Activated CD4-positive, alpha-beta T cell treated with anti-CD3 and anti-CD28 coated beads, Interleukin-2, amount 50 U/mL, for 1 hour (primary cell): ENCODE measurements around the gene TSPAN3.
A peak's percentile ranks its signal among the peaks of the same experiment; 100 is the strongest.

Experiments
- DNase-seq: peaks from one replicate; pipeline ENCODE4 v3.0.0-alpha.2; 2020

TSPAN3 gene

DNA sequence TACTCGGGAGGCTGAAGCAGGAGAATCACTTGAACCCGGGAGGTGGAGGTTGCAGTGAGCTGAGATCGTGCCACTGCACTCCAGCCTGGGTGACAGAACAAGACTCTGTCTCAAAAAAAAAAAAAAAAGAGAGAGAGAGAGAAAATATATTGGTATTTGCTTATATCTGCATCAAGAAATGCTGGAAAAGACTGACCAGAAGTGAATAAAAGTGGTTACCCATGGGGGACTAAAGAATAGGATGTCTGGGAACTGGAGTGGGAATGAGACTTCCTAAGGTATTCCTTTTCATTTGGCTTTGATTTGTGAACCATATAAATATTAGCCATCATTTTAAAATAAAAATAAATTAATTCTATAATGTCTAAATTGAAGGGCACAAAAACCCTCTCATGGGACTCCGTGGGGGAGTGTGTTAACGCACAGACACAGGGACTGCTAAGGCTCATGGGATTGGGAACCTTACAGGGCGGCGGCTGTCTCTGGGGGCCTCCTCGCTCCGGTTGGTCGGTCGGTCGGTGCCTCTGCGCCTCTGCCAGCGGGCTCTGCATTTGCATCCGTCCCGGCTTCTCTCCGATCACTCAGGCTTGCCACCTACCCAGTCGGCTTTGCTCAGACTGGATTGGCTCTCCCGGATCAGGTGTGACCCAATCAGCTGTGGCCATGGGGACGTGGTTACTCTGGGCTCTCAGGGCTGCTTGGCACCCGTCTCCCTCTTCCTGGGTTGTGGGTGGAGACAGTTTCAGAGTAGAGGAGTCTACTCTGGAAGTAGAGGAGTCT is 12.7 kb upstream of the TSPAN3 start:
- DNase-seq = peak; percentile 47

DNA sequence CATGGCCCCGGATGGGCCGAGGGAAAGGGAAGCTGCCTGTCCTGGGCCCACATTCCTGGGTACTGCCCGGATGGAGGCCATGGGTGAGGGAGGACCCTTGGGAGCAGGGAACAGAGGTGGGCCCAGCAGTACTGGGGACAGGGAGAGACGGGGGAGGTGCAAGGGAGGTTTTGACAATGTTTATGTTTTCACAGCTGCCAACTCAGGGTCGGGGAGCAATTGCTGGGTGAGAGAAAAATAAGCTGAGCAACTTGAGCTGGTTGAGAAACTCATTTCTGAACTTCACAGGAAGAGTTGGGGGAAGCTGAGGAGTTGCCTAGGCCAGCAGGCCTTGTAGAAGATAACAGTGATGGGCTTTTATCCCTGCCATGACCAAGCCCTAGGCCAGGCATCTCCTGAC is 11.1 kb upstream of the TSPAN3 start:
- DNase-seq = no peak

DNA sequence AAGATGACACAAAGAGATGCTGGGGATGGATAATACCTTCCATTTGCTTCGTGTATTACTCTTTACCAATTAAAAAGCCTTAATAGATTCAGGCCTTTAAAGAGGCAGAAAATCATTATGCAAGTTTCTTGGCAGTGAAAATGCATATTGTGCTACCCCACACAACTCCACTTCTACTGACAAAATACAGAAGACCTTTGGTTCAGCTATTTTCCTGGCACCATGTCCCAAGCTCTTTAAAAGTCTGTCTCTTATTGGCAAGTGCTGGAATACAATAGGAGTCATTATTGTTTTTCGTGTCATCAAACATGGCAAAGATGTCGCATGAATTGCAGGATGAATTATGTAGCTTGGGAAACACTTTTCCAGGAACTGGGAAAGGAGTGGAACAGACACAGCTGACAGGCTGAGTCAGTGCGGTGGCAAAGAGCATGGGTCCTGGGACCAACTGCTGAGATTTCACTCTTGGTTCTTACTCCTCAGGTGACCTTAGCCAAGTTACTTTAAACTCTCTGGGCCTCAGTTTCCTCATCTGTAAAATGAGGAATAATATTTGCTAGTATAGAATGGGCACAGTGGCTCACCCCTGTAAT is 5.5 kb upstream of the TSPAN3 start:
- no peak for DNase-seq

DNA sequence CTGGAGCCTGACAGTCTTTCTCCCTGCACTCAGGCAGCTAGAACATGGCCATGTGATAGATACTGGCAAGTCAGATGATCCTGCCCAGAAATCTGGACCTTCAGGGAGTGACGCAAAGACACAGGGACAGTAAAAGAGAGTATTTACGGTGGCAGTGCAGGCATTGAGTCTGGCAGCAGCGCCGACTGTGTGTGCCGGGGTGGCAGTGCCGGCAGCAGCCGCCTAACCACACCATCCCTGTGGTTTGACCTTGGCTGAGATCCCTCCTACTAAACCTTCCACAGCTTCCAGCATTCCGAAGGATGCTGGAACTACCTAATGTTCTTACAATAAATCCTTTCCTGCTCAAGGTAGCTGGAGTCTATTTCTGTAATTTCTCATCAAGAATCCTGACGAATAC is 4.6 kb upstream of the TSPAN3 start:
- DNase-seq = no peak

GRCh38 chr15:77074350-77074749 is 3.4 kb upstream of the TSPAN3 start:
- no peak for DNase-seq

GRCh38 chr15:77071305-77072223 is 655 bp upstream of the TSPAN3 start:
- DNase-seq = no peak

DNA sequence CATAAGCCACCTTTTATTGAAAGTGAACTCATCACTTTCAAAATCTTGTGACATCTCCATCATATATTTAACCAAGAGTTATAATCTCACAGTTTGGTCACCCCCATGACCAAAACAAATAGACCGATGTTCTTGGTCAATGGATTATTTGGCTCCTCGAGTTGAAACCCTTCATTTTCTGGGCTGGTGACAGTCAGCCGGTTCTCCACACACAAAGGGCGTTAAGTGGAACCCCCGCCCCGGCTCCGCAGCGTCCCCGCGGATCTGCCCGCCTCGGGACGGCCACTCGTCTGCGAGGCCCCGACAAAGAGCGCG is 772 bp downstream of the TSPAN3 start:
- DNase-seq = no peak

DNA sequence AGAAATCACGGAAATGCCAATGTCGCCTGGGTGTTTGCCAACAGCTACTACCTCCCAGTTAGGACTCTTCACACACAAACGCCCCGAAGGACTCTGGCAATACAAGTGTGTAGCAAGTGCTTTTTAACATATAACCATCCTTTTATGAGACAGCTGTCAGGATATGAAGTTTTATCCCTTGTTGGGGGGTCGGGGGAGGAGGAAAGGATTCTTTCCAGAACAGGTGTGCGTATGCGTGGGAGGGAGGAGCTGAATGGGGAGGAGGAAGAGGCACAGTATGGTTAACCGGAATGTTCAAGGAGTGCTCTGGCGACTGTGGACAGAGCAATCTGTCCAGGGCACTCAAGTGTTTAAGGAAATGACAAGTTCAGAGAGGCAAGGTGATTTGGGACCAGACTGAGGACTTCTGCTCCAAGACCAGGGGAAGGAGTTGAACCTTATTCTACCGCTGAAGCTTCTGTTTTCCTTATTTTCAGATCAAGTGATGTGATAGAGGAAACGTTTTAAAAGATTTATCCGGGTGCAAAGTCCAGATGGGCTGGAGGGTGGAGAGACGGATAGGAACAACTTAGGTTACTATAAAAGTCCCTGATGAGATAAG is 1.3 kb downstream of the TSPAN3 start:
- no peak for DNase-seq

GRCh38 chr15:77068633-77069032 is 2.3 kb downstream of the TSPAN3 start:
- DNase-seq = no peak

DNA sequence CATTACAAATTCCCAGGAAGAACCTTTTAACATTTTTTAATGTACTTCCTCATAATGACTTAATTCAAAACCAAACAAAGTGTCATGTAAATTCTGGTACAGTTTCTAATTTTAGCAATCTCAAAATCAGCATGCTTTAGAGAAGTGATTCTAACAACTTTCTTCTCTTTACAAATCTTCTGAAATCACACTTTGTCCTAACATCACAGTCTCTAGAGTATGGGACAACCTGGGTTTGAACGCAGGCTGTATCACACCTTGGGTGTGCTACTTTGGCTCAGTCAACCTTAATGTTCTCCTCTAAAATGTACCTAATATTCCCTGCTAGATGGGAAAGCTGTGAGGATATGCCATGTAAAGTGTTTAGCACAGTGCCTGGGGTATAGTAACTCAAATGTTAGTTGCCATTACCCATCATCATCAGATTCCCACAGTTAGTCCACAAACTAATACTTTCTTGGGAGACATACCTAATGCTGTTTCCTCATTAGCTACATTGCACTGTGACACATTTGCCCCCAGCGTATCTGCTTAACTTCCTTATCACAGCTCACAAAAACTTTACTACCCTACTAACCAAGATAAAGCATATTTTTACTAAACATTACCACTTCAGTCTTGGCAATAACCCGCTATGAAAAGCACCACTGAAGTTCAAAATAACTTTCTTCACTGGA is 3.1 kb downstream of the TSPAN3 start:
- no peak for DNase-seq

- DNase-seq = no peak
These were observed 3.8 kb downstream of the TSPAN3 start for GRCh38 chr15:77066971-77067690.

DNA sequence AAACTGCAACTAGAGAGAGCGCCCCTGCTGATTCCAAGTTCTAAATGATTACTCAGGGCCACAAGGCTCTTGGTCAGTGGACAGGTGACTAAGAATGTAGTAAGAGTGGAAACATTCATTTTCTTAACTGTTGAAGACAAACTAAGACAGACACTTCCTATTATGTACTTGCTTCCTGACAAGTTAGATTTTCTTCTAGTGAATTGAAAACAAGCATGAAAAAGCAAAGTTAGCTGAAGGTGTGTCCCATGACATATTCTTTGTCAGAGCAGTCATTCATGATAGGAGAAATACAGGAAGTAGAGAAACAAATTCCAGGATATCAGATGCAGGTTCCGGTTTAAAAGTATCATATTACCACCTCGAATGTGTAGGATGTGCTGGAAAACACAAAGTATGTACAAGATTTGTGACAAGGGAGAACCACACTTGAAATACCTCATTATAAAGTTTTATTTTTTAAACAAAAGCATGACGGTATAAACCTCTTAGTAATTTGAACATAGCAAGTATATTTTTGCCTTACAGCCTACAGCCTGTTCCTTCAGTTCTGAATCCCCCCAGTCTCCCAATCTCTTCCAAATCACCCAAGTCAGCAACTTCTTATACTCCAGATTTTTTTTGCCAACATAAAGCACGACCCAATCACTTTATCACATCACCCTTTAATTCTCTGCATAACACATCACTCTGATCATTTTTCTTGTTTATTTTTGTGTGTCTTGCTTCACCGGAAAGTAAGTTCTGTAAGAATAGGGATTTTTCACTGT is 6.2 kb downstream of the TSPAN3 start:
- DNase-seq = no peak

DNA sequence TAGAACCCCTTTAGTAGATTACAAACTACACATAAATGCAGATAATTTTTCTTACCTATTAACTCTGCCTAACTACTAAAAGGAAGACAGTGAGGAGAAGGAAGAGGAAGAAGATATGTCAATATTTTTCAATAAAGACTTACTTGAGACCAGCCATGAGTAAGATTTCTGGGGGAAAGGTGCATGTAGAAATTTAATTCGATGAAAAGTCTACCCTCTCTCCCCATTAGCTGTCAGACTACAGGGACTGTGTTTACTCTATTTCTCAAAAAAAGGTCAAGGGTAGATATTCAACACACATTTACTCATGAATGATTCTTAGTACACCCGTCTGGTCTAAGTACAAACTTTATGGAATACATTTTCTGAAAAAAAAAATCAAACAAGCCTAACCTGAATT is 6.8 kb downstream of the TSPAN3 start:
- DNase-seq = no peak

DNA sequence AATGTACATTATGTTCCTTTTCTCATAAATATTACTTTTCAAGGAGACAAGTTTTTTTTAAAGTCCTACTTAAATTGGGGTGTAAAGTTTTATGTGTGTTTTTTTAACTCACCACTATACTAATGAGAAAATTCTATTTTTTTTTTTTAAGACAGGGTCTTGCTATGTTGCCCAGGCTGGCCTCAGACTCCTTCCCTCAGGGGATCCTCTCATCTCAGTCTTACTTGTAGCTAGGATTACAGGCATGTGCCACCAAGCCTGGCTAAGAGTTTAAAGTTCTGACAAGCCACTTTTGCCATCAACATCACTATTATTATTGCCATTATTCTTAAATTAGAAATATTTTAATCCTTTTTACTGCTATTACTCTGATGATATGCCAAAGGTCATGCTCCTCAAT is 7.7 kb downstream of the TSPAN3 start:
- no peak for DNase-seq

DNA sequence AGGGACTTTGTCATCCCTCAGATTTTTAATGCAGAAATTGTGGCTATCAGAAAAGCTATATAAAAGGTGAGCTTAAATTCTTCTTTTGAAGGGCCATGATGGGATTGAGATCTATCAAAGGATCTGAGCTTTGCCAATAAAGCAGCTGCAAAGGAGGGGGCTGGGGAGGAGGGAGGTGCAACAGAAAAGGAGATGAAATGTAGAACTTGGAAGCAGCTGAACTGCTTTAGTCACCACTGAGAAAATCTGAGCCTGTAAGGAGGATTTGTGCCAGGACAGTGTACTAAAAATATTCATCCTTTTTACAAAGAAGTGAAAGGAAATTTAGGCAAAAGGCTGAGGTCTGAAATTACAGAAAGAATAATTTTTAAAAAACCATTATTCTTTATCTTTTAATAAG is 10.4 kb downstream of the TSPAN3 start:
- DNase-seq = no peak

DNA sequence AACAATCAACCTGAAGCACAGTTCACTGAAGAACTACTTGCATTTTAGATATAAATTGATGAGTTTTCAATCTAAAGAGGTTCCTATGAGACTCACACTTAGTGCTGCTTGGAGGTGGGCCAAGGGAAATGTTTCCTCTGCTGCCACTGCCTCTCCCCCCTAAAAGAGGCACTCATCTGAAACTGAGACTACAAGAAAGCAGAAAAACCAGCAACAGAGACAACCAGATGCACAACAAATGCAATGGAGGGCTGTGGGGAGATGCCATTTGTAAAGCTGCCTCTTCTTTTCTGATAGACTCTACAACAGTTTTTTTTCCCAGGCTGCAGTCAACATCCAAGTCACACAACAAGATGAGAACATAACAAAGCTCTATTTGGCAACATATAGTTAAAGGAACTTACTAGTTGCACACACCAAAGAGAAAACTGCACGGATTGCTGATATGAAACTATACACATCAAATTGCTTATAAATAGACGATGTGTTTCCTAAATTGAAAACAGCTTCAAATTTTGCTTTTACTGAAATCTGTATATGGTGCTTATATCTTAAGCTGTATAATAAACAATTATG is 11.0 kb downstream of the TSPAN3 start:
- DNase-seq = no peak

GRCh38 chr15:77058468-77058867 is 12.4 kb downstream of the TSPAN3 start:
- no peak for DNase-seq

- DNase-seq = no peak
These were observed 13.2 kb downstream of the TSPAN3 start for GRCh38 chr15:77057685-77058084.

- DNase-seq = no peak
These were observed 13.8 kb downstream of the TSPAN3 start for GRCh38 chr15:77057072-77057471.

GRCh38 chr15:77053709-77054108 is 17.2 kb downstream of the TSPAN3 start:
- no peak for DNase-seq

- DNase-seq = no peak
These were observed 18.4 kb downstream of the TSPAN3 start for GRCh38 chr15:77052556-77052955.
